Measurements from ENCODE around the gene SCN9A.

The SCN9A gene

DNA sequence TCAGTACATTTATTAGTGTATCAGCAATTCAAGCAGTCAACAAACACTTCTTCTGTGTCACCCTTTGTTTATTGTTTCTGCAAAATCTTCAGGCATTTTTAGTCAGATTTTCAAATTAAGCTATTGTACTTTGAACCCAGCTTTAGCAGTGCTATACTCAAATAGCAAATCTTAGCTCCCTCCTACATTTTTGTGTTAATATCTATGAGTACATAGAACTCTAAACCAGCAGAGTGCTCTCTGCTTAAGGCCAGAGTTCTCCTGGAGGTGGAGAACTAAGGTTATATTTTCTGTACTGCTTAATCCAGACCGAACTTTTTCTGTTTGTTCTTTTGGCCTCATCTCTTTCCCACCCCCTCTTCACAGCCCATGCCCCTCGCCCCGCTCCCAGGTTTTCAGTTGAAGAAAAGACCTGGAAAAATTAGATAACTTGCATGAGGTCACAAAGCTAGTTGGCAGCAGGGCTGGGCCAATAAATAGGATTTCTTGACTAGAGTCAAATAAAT is 218.7 kb downstream of the SCN9A start:
- Histone ChIP-seq H3K36me3 (ENCODE audit: control insufficient read depth in 1 of 2, insufficient read depth in 2 of 2, low read depth in 1 of 2, low read length in 2 of 2) (no peaks in the 10 kb centered on the region), H2BK120ac (ENCODE audit: low read depth, low read length) (no peak overlapping the region), H3K27me3 (ENCODE audit: control insufficient read depth in 1 of 2, insufficient read depth in 1 of 2, low read length in 2 of 2) (no peaks in the 10 kb centered on the region), H3K9ac (ENCODE audit: low read length) (no peak overlapping the region), H4K8ac (ENCODE audit: low read length) (no peak overlapping the region), H3K4me3 (ENCODE audit: insufficient read depth in 1 of 2, low read depth in 1 of 2, low read length in 2 of 2) (no peak overlapping the region), H3K23ac (ENCODE audit: low read length in 2 of 2) (no peak overlapping the region), H3K14ac (ENCODE audit: low read length in 2 of 2) (no peak overlapping the region), H3K4me1 (ENCODE audit: control insufficient read depth, insufficient read depth, low read depth, low read length) (no peaks in the 10 kb centered on the region), H3K27ac (ENCODE audit: low read length, poor library complexity, severe bottlenecking) (no peak overlapping the region), H2BK12ac (ENCODE audit: low read length in 2 of 2) (no peak overlapping the region), H2AK5ac (ENCODE audit: low read length, severe bottlenecking) (no peak overlapping the region), H3K4me2 (ENCODE audit: low read length, poor library complexity, severe bottlenecking) (no peak overlapping the region), H2BK5ac (ENCODE audit: low read depth, low read length, poor library complexity, severe bottlenecking) (no peak overlapping the region), H3K4ac (ENCODE audit: low read depth in 1 of 2, low read length in 2 of 2) (no peak overlapping the region), H2AFZ (ENCODE audit: low read depth, low read length) (no peak overlapping the region), H4K91ac (ENCODE audit: low read length) (no peak overlapping the region), H3K18ac (ENCODE audit: low read depth in 1 of 2, low read length in 2 of 2) (no peak overlapping the region), H3K79me1 (replicated peaks; ENCODE audit: low read length, poor library complexity, severe bottlenecking) (no peaks in the 10 kb centered on the region), H3K9me3 (ENCODE audit: control insufficient read depth, low read length) (no peaks in the 10 kb centered on the region), H2BK15ac (ENCODE audit: low read depth, poor library complexity, severe bottlenecking) (no peak overlapping the region)
- no peak for DNase-seq
- 33% methylated on average over 1 of the region's 3 CpGs for WGBS

DNA sequence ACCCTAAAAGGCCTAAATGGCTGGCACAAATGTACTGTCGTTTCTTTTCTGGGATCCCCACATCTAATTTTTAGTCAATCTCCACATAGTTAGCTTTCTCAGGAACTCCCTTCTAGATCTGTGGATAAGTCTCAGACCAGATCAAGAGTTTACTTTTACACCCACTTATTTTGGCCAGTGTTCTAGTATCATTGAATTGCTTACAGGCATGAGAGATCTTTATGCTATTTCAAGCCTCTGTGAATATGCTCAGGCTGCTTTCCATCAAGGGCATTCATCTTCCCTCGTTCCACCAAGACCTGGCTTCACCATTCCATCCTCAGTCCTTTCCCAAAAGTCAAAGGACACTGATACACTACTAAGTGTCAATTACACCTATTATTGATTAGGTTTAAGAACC is 220.2 kb downstream of the SCN9A start:
- no peak overlapping the region for H2AFZ ChIP-seq (ENCODE audit: low read depth, low read length)
- H2BK12ac ChIP-seq (ENCODE audit: low read length in 2 of 2): no peak overlapping the region
- no peak overlapping the region for H3K27ac ChIP-seq (ENCODE audit: low read length, poor library complexity, severe bottlenecking)
- H3K18ac ChIP-seq (ENCODE audit: low read depth in 1 of 2, low read length in 2 of 2): no peak overlapping the region
- no peak overlapping the region for H3K4ac ChIP-seq (ENCODE audit: low read depth in 1 of 2, low read length in 2 of 2)
- H3K4me2 ChIP-seq (ENCODE audit: low read length, poor library complexity, severe bottlenecking): no peak overlapping the region
- no peak overlapping the region for H2AK5ac ChIP-seq (ENCODE audit: low read length, severe bottlenecking)
- H3K23ac ChIP-seq (ENCODE audit: low read length in 2 of 2): no peak overlapping the region
- no peaks in the 10 kb centered on the region for H3K79me1 ChIP-seq (replicated peaks; ENCODE audit: low read length, poor library complexity, severe bottlenecking)
- H2BK120ac ChIP-seq (ENCODE audit: low read depth, low read length): no peak overlapping the region
- H3K4me1 ChIP-seq (ENCODE audit: control insufficient read depth, insufficient read depth, low read depth, low read length): no peaks in the 10 kb centered on the region
- DNase-seq: no peak
- H4K91ac ChIP-seq (ENCODE audit: low read length): no peak overlapping the region
- no peak overlapping the region for H4K8ac ChIP-seq (ENCODE audit: low read length)
- H3K14ac ChIP-seq (ENCODE audit: low read length in 2 of 2): no peak overlapping the region
- H2BK5ac ChIP-seq (ENCODE audit: low read depth, low read length, poor library complexity, severe bottlenecking): no peak overlapping the region
- H3K9me3 ChIP-seq (ENCODE audit: control insufficient read depth, low read length): no peaks in the 10 kb centered on the region
- no peaks in the 10 kb centered on the region for H3K27me3 ChIP-seq (ENCODE audit: control insufficient read depth in 1 of 2, insufficient read depth in 1 of 2, low read length in 2 of 2)
- H3K9ac ChIP-seq (ENCODE audit: low read length): no peak overlapping the region
- no peaks in the 10 kb centered on the region for H3K36me3 ChIP-seq (ENCODE audit: control insufficient read depth in 1 of 2, insufficient read depth in 2 of 2, low read depth in 1 of 2, low read length in 2 of 2)
- H3K4me3 ChIP-seq (ENCODE audit: insufficient read depth in 1 of 2, low read depth in 1 of 2, low read length in 2 of 2): no peak overlapping the region
- no peak overlapping the region for H2BK15ac ChIP-seq (ENCODE audit: low read depth, poor library complexity, severe bottlenecking)
- 60% methylated on average over 2 of the region's 2 CpGs for WGBS

DNA sequence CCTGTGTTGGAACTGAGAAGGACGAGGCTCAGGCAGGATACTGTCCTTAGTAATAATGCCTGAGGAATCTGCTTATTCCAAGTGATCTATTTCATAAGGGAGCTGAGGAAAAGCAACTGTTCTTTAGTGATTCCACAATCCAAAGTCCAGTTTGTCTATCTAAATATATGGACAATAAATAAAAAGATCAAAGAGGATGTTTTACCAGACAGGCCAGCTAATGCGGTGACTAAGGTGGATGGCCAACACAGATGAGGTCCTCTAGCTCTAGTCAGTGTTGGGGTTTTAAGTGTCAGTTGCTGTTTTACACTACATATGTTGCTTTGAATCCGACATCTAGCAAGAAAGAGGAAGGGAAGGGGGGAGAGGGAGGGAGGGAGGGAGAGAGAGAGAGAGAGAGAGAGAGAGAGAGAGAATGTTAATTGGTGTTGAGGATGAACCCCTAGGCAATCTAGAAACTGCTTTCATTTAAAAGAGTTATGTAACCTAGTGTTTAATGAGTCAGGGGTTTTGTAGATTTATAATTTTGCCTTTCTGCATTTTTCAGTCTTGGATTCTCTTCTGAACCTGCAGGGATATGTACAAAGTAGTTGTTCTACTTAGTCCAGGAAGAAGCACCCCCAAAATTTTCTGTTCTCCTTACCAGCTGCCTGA is 220.9 kb downstream of the SCN9A start:
- Histone ChIP-seq H2AK5ac (ENCODE audit: low read length, severe bottlenecking) (no peak overlapping the region), H2BK120ac (ENCODE audit: low read depth, low read length) (no peak overlapping the region), H3K9me3 (ENCODE audit: control insufficient read depth, low read length) (no peaks in the 10 kb centered on the region), H3K23ac (ENCODE audit: low read length in 2 of 2) (no peak overlapping the region), H3K4me2 (ENCODE audit: low read length, poor library complexity, severe bottlenecking) (no peak overlapping the region), H3K4me3 (ENCODE audit: insufficient read depth in 1 of 2, low read depth in 1 of 2, low read length in 2 of 2) (no peak overlapping the region), H3K36me3 (ENCODE audit: control insufficient read depth in 1 of 2, insufficient read depth in 2 of 2, low read depth in 1 of 2, low read length in 2 of 2) (no peaks in the 10 kb centered on the region), H2AFZ (ENCODE audit: low read depth, low read length) (no peak overlapping the region), H3K4ac (ENCODE audit: low read depth in 1 of 2, low read length in 2 of 2) (no peak overlapping the region), H3K14ac (ENCODE audit: low read length in 2 of 2) (no peak overlapping the region), H3K4me1 (ENCODE audit: control insufficient read depth, insufficient read depth, low read depth, low read length) (no peaks in the 10 kb centered on the region), H3K18ac (ENCODE audit: low read depth in 1 of 2, low read length in 2 of 2) (no peak overlapping the region), H3K79me1 (replicated peaks; ENCODE audit: low read length, poor library complexity, severe bottlenecking) (no peaks in the 10 kb centered on the region), H3K27ac (ENCODE audit: low read length, poor library complexity, severe bottlenecking) (no peak overlapping the region), H2BK15ac (ENCODE audit: low read depth, poor library complexity, severe bottlenecking) (no peak overlapping the region), H2BK5ac (ENCODE audit: low read depth, low read length, poor library complexity, severe bottlenecking) (no peak overlapping the region), H3K27me3 (ENCODE audit: control insufficient read depth in 1 of 2, insufficient read depth in 1 of 2, low read length in 2 of 2) (no peaks in the 10 kb centered on the region), H4K91ac (ENCODE audit: low read length) (no peak overlapping the region), H2BK12ac (ENCODE audit: low read length in 2 of 2) (no peak overlapping the region), H4K8ac (ENCODE audit: low read length) (no peak overlapping the region), H3K9ac (ENCODE audit: low read length) (no peak overlapping the region)
- WGBS: 25% methylated on average over 3 of the region's 3 CpGs
- no peak for DNase-seq

DNA sequence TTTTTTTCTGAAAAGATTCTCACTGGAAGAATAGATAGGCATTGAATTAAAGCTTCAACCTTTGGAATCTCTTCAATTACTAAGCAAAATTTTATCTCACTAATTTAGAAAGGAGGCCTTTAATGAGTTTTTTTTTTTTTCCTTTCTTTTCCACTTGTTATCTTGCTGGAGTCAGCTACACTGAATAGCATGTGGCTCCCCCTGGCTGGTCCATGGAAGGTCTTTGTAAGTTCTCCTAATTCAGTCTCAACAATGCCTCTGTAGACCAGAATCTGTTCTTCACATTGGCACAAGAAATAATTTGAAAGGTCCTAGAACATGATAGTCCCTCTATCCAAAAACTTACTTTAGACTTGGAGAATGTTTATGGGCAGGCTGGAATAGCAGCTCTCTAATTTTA is 223.7 kb downstream of the SCN9A start:
- Histone ChIP-seq H2BK15ac (ENCODE audit: low read depth, poor library complexity, severe bottlenecking) (no peak overlapping the region), H3K36me3 (ENCODE audit: control insufficient read depth in 1 of 2, insufficient read depth in 2 of 2, low read depth in 1 of 2, low read length in 2 of 2) (no peaks in the 10 kb centered on the region), H3K18ac (ENCODE audit: low read depth in 1 of 2, low read length in 2 of 2) (no peak overlapping the region), H2AK5ac (ENCODE audit: low read length, severe bottlenecking) (no peak overlapping the region), H3K27ac (ENCODE audit: low read length, poor library complexity, severe bottlenecking) (no peak overlapping the region), H3K9ac (ENCODE audit: low read length) (no peak overlapping the region), H2AFZ (ENCODE audit: low read depth, low read length) (no peak overlapping the region), H3K23ac (ENCODE audit: low read length in 2 of 2) (no peak overlapping the region), H4K91ac (ENCODE audit: low read length) (no peak overlapping the region), H4K8ac (ENCODE audit: low read length) (no peak overlapping the region), H3K14ac (ENCODE audit: low read length in 2 of 2) (no peak overlapping the region), H3K79me1 (replicated peaks; ENCODE audit: low read length, poor library complexity, severe bottlenecking) (no peaks in the 10 kb centered on the region), H3K9me3 (ENCODE audit: control insufficient read depth, low read length) (no peaks in the 10 kb centered on the region), H3K4ac (ENCODE audit: low read depth in 1 of 2, low read length in 2 of 2) (no peak overlapping the region), H3K4me3 (ENCODE audit: insufficient read depth in 1 of 2, low read depth in 1 of 2, low read length in 2 of 2) (no peak overlapping the region), H3K4me2 (ENCODE audit: low read length, poor library complexity, severe bottlenecking) (no peak overlapping the region), H2BK12ac (ENCODE audit: low read length in 2 of 2) (no peak overlapping the region), H2BK5ac (ENCODE audit: low read depth, low read length, poor library complexity, severe bottlenecking) (no peak overlapping the region), H3K27me3 (ENCODE audit: control insufficient read depth in 1 of 2, insufficient read depth in 1 of 2, low read length in 2 of 2) (no peaks in the 10 kb centered on the region), H2BK120ac (ENCODE audit: low read depth, low read length) (no peak overlapping the region), H3K4me1 (ENCODE audit: control insufficient read depth, insufficient read depth, low read depth, low read length) (no peaks in the 10 kb centered on the region)
- DNase-seq: no peak

Measured in mesenchymal stem cell (in vitro differentiated cells and primary cell).